Skeletal muscle tissue (tissue), 4 donors: ENCODE results near the gene MNX1. TPM values are rescaled to one million over a fixed set of nuclear protein-coding genes. Genes with fewer than 3 reads are reported as not detected.

ENCODE experiments used
- H3K27ac ChIP-seq: one replicate; pipeline ENCODE4 v1.7.0; 2013; ENCODE audit warnings: mild to moderate bottlenecking, low read depth, low read length, inconsistent platforms
- H3K27me3 ChIP-seq, 3 donors: one replicate each; pipeline ENCODE4 v1.7.0; 2013; ENCODE audit warnings: low read length in 3 of 3; ENCODE audit not compliant: control insufficient read depth in 3 of 3, insufficient read depth in 3 of 3
- H3K36me3 ChIP-seq, 3 donors: one replicate each; pipeline ENCODE4 v1.7.0; 2013; ENCODE audit warnings: low read length in 3 of 3; ENCODE audit not compliant: control insufficient read depth in 3 of 3, insufficient read depth in 3 of 3
- H3K4me1 ChIP-seq, 3 donors: one replicate each; pipeline ENCODE4 v1.7.0; 2013; ENCODE audit warnings: low read length in 3 of 3, mild to moderate bottlenecking in 3 of 3; ENCODE audit not compliant: control insufficient read depth in 3 of 3, insufficient read depth in 3 of 3
- H3K4me3 ChIP-seq, 3 donors: one replicate each; pipeline ENCODE4 v1.7.0; 2013; ENCODE audit warnings: low read length in 3 of 3
- H3K9ac ChIP-seq, 3 donors: one replicate each; pipeline ENCODE4 v1.7.0; 2013; ENCODE audit warnings: low read length in 3 of 3, mild to moderate bottlenecking in 3 of 3, moderate library complexity in 2 of 3, low read depth in 1 of 3
- H3K9me3 ChIP-seq, 3 donors: one replicate each; pipeline ENCODE4 v1.7.0; 2013; ENCODE audit warnings: low read length in 3 of 3; ENCODE audit not compliant: control insufficient read depth in 3 of 3
- total RNA-seq: library from RNA; depleted of rRNA; stranded (reverse); fragments of >200 nt; gene quantifications from one replicate; pipeline ENCODE4 v1.2.3, GENCODE V29; 2014
- donor health status: Osteomylitis.

MNX1 gene
- total RNA-seq, 1 donor from 2014 or later, result not detected

GRCh38 chr7:156993021-156993924, 17.2 kb downstream of the MNX1 start:
- H3K9ac ChIP-seq, result no peak overlapping the region
- peaks cover 31 to 43% (median 43%) of the 10 kb centered on the region in 3 donors for H3K27me3 ChIP-seq
- H3K36me3 ChIP-seq, result no peaks in the 10 kb centered on the region
- H3K27ac ChIP-seq, result no peak overlapping the region
- H3K4me3 ChIP-seq, result no peak overlapping the region
- H3K9me3 ChIP-seq, result peaks cover 0 to 5% (median 0%) of the 10 kb centered on the region in 3 donors
- H3K4me1 ChIP-seq, result no peaks in the 10 kb centered on the region

GRCh38 chr7:156989766-156990535, 20.5 kb downstream of the MNX1 start:
- Histone ChIP-seq H3K4me3 (no peak overlapping the region), H3K36me3 (no peaks in the 10 kb centered on the region), H3K27me3 (peaks cover 12 to 28% (median 23%) of the 10 kb centered on the region in 3 donors)

GRCh38 chr7:156988343-156989185, 21.9 kb downstream of the MNX1 start:
- no peaks in the 10 kb centered on the region for H3K36me3 ChIP-seq
- no peak overlapping the region for H3K9ac ChIP-seq
- H3K4me3 ChIP-seq, result no peak overlapping the region
- H3K4me1 ChIP-seq, result peaks cover 5 to 8% (median 6%) of the 10 kb centered on the region in 3 donors
- H3K27me3 ChIP-seq, result peaks cover 12 to 24% (median 23%) of the 10 kb centered on the region in 3 donors
- H3K9me3 ChIP-seq, result no peaks in the 10 kb centered on the region
- no peak overlapping the region for H3K27ac ChIP-seq

More at GRCh38 chr7:156989766-156990535, 20.5 kb downstream of the MNX1 start:
- Histone ChIP-seq H3K9ac (no peak overlapping the region), H3K9me3 (no peaks in the 10 kb centered on the region), H3K4me1 (peaks cover 2 to 4% (median 3%) of the 10 kb centered on the region in 3 donors), H3K27ac (no peak overlapping the region)

GRCh38 chr7:156986378-156986777, 24.1 kb downstream of the MNX1 start:
- no peak overlapping the region for H3K4me3 ChIP-seq

GRCh38 chr7:156985101-156985992, 25.1 kb downstream of the MNX1 start:
- peak overlapping the region in 1 of 3 donors; percentile 4 for H3K9ac ChIP-seq
- peaks cover 0 to 5% (median 3%) of the 10 kb centered on the region in 3 donors for H3K27me3 ChIP-seq
- H3K9me3 ChIP-seq, result no peaks in the 10 kb centered on the region
- no peaks in the 10 kb centered on the region for H3K36me3 ChIP-seq
- peaks cover 5 to 8% (median 6%) of the 10 kb centered on the region in 3 donors for H3K4me1 ChIP-seq
- H3K4me3 ChIP-seq, result peak overlapping the region in 1 of 3 donors; percentile 4
- H3K27ac ChIP-seq, result no peak overlapping the region

More at GRCh38 chr7:156986378-156986777, 24.1 kb downstream of the MNX1 start:
- no peaks in the 10 kb centered on the region for H3K9me3 ChIP-seq
- peaks cover 0 to 8% (median 6%) of the 10 kb centered on the region in 3 donors for H3K27me3 ChIP-seq
- H3K27ac ChIP-seq, result no peak overlapping the region
- no peak overlapping the region for H3K9ac ChIP-seq
- peaks cover 5 to 8% (median 6%) of the 10 kb centered on the region in 3 donors for H3K4me1 ChIP-seq
- H3K36me3 ChIP-seq, result no peaks in the 10 kb centered on the region

- no peaks in the 10 kb centered on the region for H3K9me3 ChIP-seq
- H3K27ac ChIP-seq, result peak overlapping the region; percentile 12
- no peaks in the 10 kb centered on the region for H3K27me3 ChIP-seq
- no peaks in the 10 kb centered on the region for H3K36me3 ChIP-seq
- peaks cover 5 to 8% (median 6%) of the 10 kb centered on the region in 3 donors for H3K4me1 ChIP-seq
- peak overlapping the region; percentile 4 to 59 (median 17) for H3K9ac ChIP-seq
- H3K4me3 ChIP-seq, result peak overlapping the region; percentile 4 to 51 (median 12)
Measured at GRCh38 chr7:156984174-156984891, 26.1 kb downstream of the MNX1 start.

- Histone ChIP-seq H3K9me3 (no peaks in the 10 kb centered on the region), H3K27me3 (no peaks in the 10 kb centered on the region), H3K36me3 (no peaks in the 10 kb centered on the region), H3K9ac (no peak overlapping the region), H3K4me3 (no peak overlapping the region), H3K4me1 (peaks cover 0 to 2% (median 2%) of the 10 kb centered on the region in 3 donors), H3K27ac (no peak overlapping the region)
Measured at GRCh38 chr7:156979711-156980110, 30.8 kb downstream of the MNX1 start.

GRCh38 chr7:156979007-156979606, 31.4 kb downstream of the MNX1 start:
- Histone ChIP-seq H3K9ac (no peak overlapping the region), H3K4me3 (no peak overlapping the region), H3K9me3 (no peaks in the 10 kb centered on the region), H3K27ac (no peak overlapping the region), H3K4me1 (no peaks in the 10 kb centered on the region), H3K36me3 (no peaks in the 10 kb centered on the region), H3K27me3 (no peaks in the 10 kb centered on the region)
